SH-SY5Y (cell line): ENCODE data around the gene TMEM266.

Experiments used
- GATA2 ChIP-seq: IDR thresholded peaks from 2 replicates; pipeline ENCODE4 v1.6.1; 2011; ENCODE audit warnings: mild to moderate bottlenecking, low read depth, low read length
- GATA3 ChIP-seq: IDR thresholded peaks from 2 replicates; pipeline ENCODE4 v1.6.1; 2011; ENCODE audit warnings: low read depth, mild to moderate bottlenecking, low read length, moderate library complexity

The TMEM266 gene

DNA sequence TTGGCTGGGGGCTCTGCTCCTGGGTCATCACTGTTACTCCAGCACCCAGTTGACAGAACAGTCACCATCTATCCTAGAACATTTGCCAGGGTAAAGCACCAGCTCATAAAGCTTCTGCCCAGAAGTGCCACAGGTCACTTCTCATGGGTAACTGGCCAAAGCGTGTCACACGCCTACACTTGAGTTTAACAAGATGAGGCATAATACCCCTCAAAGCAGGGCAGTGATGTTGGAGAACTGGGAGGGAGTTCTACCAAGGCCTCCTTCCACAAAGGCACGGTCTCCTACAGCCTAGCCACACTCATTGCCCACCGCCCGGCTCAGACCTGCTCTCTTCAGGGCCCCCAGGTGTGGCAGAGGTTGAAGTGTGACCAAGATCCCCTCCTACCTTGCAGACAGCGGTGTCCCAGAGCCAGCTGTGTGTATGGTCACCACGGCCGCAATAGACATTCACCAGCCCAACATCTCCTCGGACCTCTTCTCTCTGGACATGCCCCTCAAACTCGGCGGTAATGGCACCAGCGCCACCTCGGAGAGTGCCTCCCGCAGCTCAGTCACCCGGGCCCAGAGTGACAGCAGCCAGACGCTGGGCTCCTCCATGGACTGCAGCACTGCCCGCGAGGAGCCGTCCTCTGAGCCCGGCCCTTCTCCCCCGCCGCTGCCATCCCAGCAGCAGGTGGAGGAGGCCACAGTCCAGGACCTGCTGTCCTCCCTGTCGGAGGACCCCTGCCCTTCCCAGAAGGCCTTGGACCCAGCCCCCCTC, 143.7 kb downstream of the TMEM266 start:
- no peak for TF ChIP-seq GATA3
- TF ChIP-seq GATA2 = no peak

DNA sequence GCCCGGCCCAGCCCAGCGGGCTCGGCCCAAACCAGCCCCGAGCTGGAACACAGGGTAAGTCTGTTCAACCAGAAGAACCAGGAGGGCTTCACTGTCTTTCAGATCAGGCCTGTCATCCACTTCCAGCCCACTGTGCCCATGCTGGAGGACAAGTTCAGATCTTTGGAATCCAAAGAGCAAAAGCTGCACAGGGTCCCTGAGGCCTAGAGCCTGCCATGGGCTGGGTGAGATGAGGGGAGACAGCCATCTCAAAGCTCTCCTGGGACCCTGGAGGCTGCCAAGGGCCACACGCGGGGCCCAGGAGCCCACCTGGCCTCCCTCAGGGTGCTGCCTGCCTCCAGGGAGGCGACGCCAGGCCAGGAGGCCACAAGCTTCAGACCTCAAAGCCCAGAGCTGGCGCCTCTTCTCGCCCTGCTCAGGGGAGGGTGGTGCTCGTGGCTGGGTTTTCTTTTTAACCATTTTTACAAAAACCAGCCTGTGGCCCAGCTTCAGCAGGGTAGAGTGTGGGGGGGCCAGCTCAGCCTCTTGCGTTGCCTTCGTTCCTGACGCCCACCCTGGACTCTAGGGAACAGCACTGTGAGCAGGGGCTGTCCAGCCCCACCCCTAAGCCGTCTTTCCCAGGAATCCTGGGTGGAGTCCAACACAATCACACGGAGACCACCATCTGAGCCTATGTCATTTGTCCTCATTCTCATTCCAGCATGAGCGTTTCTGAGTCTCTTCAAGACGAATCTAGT, 144.5 kb downstream of the TMEM266 start:
- TF ChIP-seq GATA3 (no peak), GATA2 (no peak)

DNA sequence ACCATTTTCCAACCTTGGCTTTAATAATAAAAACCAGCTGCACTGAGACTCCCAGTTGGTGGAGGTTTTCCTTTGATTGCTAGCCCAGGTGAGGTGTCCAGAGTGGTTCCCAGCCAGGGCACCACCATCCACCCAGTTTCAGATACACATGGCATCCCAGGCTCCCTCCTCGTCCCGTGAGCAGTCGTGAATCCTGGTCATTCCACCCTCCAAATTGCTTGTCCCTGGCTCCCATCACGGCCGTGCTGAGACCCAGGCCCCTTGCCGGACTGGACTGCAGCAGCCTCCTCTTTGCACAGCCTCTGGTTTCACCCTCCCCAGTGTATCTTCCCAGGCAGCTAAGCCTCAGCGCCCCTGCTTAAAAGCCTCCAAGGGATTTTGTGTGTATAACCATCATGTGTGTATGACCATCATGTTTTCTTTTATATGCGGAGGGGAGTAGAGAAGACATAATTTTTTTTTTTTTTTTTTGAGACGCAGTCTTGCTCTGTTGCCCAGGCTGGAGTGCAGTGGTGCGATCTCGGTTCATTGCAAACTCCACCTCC, 145.2 kb downstream of the TMEM266 start:
- TF ChIP-seq GATA3 (no peak), GATA2 (no peak)

DNA sequence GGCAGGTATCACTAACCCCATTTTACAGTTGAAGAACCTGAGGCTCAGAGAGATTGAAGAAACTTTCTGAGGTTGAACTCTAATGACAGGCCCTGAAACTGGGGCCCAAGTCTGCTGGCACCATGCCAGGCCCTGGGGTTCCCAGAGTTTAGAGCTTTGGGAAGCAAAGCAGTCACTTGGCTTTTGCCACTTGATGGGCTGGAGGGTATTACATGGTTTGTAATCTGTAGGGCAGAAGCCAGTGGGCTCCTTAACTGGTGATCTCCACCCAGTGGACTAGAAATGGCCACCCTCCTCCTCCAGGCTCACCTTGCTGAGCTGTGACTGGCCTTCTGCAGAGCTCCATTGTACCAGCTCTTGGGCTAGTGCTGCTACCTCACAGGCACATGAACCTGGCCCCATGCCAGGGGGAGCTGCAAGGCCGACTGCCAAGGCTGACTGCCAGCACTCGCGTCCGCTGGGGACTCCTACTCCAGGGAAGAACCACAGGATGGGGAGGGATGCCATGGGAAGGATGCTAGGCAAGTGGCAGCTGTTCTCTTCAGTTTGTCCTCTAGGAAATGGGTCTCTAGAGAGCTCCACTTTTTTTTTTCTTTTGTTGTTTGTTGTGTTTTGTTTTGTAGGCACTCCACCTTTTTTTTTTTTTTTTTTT, 146.7 kb downstream of the TMEM266 start:
- TF ChIP-seq GATA2 (no peak), GATA3 (no peak)

DNA sequence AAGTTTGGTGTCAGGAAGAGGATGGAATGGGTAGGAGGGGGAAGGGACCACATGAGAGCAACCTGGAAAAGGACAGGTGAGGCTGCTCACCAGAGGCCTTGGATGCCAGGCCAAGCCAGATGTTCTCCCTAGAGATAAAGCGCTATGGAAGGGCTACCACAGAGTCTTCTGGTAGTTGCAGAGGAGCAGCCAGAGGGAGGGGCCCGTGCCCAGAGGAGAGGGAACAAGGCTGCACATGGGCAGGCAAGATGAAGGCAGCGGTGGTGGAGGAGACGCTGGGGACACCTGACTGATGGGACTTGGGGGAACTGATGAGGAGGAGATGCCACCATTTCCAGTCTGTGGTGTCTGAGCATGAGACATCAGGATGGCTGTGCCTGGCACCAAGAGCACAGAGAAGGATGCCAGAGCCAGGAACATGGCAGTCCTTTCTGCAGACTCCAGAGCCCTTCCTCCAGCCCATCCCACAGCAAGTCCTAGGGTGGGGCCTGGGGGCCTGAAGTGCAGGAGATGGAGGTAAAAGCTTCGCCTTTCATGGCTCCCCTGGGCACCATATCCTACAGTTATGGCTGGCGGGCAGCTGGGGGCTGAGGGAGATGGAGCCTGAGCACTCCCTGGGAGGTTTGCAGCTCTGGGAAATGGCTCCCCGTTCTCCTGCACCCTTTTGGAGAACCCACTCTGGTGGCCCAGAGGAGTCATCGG, 148.4 kb downstream of the TMEM266 start:
- no peak for TF ChIP-seq GATA3
- no peak for TF ChIP-seq GATA2

DNA sequence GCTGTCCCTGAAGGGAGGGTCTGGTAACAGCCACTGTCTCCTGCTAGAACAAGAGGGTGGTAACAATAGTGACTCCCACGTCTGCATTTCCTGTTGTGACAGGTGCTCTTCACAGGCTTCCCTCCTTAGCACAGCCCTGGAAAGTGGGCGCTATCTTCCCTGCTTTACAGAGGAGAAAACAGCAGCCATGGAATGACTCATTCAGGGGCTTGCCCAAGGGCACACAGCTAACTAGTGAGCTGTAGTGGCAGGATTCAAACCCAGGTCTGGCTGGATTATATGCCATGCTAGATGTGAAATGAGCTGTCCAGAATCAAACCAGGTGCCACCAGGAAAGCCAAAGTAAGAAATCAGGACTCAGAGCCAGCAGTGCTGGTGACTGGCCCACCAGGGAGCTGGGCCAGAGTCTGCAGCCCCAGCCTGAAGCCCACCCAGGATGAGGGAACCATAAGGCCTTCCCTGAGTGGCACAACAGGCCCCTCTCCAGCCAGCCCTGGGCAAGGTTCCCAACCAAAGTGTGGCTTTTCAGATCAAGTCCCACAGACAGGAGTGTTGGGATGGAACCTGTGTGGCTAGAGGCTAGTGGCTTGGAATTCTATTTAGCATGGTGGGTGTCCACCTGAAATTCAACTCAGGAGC, 149.1 kb downstream of the TMEM266 start:
- TF ChIP-seq GATA3 (no peak), GATA2 (no peak)

DNA sequence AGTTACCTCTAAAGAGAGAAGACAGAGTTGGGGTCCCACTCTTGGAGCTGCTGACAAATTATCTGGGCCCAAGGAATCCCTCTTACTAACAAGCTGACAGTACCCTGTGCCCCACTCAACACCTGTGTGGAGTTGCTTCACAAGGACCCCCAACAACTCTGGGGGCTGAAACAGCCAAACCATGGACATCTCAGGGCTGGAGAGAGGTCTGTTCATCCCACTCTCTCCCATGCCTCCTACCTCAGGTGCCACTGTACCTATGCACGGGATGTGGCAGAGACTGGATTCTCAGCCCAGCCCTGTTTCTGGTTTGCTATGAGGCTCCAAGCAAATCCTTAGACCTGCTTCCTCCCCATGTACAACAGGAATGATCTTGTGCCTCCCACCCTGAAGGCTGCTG, 149.7 kb downstream of the TMEM266 start:
- TF ChIP-seq GATA3 = no peak
- TF ChIP-seq GATA2 = no peak

DNA sequence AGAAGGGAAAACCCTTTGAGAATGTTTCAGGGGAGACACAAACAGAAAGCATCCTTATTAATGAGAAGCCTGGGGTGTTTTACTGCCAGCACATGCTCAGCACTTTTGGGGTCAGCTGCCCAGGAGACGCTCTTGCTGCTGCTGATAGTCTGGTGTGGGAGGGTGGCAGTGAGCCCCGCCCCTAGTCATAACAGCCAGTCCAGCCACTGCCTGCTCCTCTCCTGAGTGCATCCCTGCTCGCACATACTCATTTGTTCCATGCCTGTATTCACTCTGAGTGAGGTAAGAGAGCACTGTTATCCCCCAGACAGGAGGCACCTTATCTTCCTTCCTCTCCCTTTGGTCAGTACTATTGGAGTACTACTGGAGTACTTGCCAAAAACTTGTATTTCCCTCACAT, 150.2 kb downstream of the TMEM266 start:
- TF ChIP-seq GATA3 (no peak), GATA2 (no peak)

DNA sequence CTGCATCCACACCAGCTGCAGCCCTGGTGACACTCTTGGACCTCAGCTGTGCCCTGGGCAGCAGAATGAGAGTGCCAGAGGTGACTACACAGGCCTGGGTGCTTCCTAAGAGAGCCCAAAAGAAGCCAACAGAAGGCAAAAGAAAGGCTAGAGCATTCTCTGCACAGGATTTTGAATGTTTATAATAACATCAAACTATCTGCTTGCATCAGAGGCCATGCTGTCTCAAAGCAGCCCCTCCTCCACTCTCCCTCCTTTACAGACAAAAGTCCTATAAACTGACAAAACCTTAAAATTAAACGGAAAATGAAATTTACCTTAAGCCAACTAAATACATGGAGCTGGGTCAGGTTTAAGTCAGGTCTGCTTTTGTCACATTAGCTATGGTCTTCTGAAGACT, 155.8 kb downstream of the TMEM266 start:
- TF ChIP-seq GATA3 (no peak), GATA2 (no peak)

DNA sequence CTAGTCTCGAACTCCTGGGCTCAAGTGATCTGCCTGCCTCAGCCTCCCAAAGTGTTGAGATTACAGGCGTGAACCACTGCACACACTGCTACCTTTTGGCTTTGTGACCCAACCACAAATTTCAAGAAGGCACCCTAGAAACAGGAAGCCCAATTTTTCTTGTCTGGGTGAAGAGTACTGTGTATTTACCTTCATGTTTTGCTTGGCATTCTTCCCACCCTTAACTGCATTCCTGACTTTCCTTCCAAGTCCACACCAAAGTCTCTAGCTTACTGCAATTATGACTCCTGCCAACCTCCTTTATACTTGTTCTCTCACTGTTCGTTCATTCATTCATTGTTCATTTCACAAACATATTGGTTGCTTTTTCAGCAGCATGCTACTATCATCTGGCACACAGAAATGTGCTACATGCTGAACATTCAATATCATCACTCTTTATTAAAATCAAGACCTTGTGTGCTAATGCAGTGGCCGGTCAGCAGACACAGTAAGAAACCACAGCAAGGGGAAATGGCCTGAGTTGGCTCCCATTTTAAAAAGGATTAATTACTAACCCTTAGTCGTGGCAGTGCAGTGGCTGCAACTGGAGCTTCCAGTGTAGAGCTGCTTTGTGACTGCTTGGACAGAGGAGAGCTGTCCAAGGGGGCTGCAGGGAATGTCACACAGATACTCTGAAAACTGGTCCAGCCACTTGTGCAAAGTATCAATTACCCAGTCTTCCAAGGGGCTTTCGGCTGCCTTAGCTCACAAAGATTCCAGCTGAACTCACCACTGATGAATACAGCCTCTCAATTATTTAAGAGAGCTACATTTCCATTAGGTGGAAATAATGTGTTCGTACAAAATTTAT, 157.5 kb downstream of the TMEM266 start:
- TF ChIP-seq GATA2 (no peak), GATA3 (no peak)

DNA sequence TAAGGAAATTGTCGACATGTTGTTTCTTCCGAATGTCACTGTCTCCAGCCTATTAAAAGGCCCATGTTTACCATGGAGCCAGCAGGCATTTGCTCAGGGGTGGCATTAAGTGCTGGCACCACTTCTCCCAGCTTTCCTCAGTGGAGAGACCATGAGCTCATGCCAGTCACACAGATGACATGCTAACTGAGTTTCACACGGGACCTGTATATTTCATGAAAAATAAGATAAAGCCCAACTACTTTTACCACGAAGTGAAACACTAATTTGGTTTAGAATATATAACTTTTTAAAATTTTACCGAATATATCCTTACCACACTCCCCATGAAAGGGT, 158.1 kb downstream of the TMEM266 start:
- TF ChIP-seq GATA3 = no peak
- no peak for TF ChIP-seq GATA2

DNA sequence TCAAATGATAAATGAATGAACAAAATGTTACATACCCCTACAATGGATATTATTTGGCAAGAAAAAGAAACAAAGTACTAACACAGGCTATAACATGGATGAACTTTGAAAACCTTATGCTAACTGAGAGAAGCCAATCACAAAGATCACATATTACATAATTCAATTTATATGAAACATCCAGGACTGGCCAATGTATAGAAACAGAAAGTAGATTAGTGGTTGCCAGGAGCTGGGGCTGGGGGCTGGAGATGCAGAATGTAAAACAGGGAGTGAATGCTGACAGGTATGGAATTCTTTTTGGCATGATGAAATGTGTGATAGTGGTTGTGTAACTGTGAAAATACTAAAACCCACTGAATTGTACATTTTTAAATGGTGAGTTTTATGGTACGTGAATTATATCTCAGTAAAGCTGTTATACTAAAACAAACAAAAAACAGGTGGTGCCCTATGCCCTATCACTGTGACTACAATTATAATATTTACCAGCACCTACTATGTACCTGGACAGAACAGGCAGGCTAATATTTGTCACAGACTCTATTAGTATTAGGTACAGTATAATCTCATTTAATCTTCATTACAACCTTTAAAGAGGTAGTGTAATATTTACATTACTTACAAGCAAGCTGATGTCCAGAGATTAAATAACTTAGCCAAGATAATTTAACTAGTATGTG, 161.4 kb downstream of the TMEM266 start:
- no peak for TF ChIP-seq GATA3
- no peak for TF ChIP-seq GATA2
